ENCODE measurements around the gene IL19. TPM values are rescaled to one million over a fixed set of nuclear protein-coding genes. Genes with fewer than 3 reads are reported as not detected.

The IL19 gene
- not detected for total RNA-seq (ENCODE audit: insufficient read depth, low replicate concordance)

- DNase-seq (ENCODE audit: low spot score) = peak; percentile 43
These were observed at the start of gene IL19 for GRCh38 chr1:206770531-206771337. Gene IL19, plus strand, starts transcription at chr1:206770773. Its CDS starts 65,890 bp downstream, at chr1:206836663.

GRCh38 chr1:206721454-206721853 is 49.1 kb upstream of the IL19 start:
- no peak for DNase-seq (ENCODE audit: low spot score)

GRCh38 chr1:206722751-206723461 is 47.7 kb upstream of the IL19 start:
- DNase-seq (ENCODE audit: low spot score) = no peak

- DNase-seq (ENCODE audit: low spot score) = no peak
These were observed 47.1 kb upstream of the IL19 start for GRCh38 chr1:206723462-206723804.

GRCh38 chr1:206723805-206724472 is 46.6 kb upstream of the IL19 start:
- no peak for DNase-seq (ENCODE audit: low spot score)

GRCh38 chr1:206725109-206725963 is 45.2 kb upstream of the IL19 start:
- peak; percentile 28 for DNase-seq (ENCODE audit: low spot score)

GRCh38 chr1:206727981-206728696 is 42.4 kb upstream of the IL19 start:
- no peak for DNase-seq (ENCODE audit: low spot score)

GRCh38 chr1:206728697-206728987 is 41.9 kb upstream of the IL19 start:
- no peak for DNase-seq (ENCODE audit: low spot score)

- DNase-seq (ENCODE audit: low spot score) = no peak
These were observed 41.5 kb upstream of the IL19 start for GRCh38 chr1:206729050-206729449.

GRCh38 chr1:206729507-206729906 is 41.1 kb upstream of the IL19 start:
- DNase-seq (ENCODE audit: low spot score) = no peak

GRCh38 chr1:206732508-206732907 is 38.1 kb upstream of the IL19 start:
- no peak for DNase-seq (ENCODE audit: low spot score)

GRCh38 chr1:206732992-206733391 is 37.6 kb upstream of the IL19 start:
- DNase-seq (ENCODE audit: low spot score) = no peak

- no peak for DNase-seq (ENCODE audit: low spot score)
These were observed 36.0 kb upstream of the IL19 start for GRCh38 chr1:206734499-206735142.

- no peak for DNase-seq (ENCODE audit: low spot score)
These were observed 35.0 kb upstream of the IL19 start for GRCh38 chr1:206735553-206736031.

- no peak for DNase-seq (ENCODE audit: low spot score)
These were observed 33.5 kb upstream of the IL19 start for GRCh38 chr1:206736878-206737728.

GRCh38 chr1:206737729-206738201 is 32.8 kb upstream of the IL19 start:
- DNase-seq (ENCODE audit: low spot score) = no peak

- DNase-seq (ENCODE audit: low spot score) = no peak
These were observed 31.9 kb upstream of the IL19 start for GRCh38 chr1:206738370-206739366.

Measured in umbilical cord (tissue), 2 donors.